ENCODE measurements around the gene C1orf116.

C1orf116 gene

DNA sequence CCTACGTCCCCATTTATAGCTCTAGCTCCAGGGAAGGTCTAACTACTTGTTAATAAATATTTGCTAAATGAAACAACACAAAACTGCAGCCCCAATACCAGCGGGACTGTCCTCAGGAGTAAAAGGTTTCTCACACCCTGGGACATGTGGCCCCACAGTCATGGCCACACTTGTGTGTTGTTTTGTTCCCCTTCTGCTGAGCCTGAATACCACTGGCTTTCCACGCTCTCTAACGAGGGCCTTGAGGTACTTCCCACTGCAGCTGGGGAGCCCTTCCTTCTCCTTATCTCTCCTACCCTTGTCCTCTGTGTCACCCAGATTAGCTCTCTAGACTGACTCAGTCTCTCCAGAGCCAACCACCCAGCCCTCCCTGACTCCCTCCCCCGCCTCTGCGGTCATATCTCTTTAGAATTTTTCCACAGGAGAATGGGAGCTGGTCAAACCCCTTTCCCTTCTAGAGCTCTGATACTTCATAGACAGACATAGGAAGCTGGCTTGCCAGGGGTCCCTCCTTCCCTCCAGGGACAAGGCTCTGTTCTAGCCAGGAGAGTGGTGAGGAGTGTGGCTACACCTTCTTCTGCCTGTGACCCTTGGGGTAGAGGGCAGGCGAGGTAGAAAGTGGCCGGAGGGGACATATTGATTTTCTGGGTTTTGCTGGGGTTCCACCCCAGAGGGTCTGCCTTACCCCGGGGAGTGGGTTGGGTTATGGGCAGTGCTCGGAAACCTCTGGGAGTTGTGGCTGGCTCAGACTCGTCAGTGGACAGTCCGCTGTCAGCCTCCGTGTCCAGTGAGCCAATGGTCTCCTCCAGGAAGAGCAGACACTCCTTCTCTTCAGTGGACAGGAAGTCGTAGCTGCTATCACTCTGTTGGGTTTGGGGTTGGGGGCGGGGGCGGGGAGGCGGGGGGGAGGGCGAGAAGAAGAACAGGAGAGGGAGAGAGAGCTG lies 8.1 kb downstream of the C1orf116 start:
- peak; percentile 75 for DNase-seq
- in situ Hi-C loops (cut with HindIII; ENCODE audit: low pct_ligation_motif_present, low pct_unique_long_range_greater_than_20kb, low sequenced_read_pairs), result no loop called here

DNA sequence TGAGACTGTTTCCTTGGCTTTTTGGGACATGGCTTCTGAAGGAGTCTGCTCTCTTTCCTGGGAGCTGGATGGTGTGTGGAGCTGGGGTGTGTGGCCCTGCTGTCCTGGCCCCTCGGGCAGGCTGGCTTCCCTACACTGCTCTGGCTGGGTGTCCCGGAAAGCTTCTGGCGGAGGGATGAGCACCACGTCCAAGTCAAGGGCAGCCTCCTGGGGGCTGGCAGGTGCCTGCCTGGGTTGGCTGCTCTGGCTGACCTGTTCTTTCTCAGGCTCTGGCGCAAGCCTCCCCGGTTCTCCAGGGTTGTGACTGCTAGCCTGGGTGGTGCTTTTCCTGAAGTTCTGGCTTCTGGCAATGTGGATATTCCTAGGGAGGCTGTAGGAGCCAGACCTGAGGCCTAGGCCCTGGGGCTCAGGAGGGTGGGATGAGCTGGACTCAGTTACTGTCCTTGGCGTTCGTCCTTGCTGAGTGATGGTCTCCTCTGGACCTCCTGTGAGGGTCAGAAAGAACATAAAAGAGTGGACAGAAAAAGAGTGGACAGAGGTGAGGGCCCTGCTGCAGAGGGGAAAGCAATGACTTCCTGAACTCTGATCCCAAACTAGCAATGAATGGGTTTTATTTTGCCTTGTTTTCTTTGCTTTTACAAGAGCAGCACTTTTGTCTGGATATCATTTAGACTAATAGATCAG lies 9.4 kb downstream of the C1orf116 start:
- in situ Hi-C loops (cut with HindIII; ENCODE audit: low pct_ligation_motif_present, low pct_unique_long_range_greater_than_20kb, low sequenced_read_pairs), result no loop called here
- DNase-seq, result no peak

DNA sequence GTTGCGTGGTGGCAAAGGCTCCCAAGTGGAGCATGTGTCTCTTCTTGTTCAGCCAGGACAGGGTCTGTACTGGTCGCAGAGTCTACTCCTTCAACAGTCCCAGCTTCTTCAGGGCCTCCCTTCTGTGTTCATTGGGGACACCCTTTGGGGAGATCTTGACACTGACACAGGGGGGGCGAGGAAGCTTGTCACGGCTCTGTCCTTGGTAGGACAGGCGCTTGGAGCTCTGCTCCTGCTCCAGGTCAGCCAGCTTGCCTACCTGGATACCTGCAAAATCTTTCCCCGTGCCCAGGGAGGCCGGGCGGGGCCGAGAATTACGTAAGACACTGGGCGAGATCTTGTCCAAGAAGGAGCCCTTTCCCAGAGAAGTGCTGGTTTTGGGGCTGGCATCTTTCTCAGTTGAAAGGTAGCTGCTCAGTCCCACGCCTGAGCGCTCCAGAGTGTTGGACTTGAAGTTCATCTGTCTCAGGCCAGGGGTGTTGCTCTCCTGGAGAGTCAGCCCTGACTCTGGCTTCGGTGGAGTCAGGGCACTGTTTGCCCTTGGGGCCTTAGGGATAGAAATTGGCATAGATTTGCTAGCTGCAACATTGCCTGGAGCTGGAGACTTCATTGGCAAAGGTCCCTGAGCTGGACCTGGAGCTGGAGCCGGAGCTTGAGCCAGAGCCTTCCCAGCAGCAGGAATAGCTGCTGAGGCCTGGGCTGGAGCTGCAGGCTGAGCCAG lies 10.5 kb downstream of the C1orf116 start:
- in situ Hi-C loops (cut with HindIII; ENCODE audit: low pct_ligation_motif_present, low pct_unique_long_range_greater_than_20kb, low sequenced_read_pairs), result no loop called here
- no peak for DNase-seq

DNA sequence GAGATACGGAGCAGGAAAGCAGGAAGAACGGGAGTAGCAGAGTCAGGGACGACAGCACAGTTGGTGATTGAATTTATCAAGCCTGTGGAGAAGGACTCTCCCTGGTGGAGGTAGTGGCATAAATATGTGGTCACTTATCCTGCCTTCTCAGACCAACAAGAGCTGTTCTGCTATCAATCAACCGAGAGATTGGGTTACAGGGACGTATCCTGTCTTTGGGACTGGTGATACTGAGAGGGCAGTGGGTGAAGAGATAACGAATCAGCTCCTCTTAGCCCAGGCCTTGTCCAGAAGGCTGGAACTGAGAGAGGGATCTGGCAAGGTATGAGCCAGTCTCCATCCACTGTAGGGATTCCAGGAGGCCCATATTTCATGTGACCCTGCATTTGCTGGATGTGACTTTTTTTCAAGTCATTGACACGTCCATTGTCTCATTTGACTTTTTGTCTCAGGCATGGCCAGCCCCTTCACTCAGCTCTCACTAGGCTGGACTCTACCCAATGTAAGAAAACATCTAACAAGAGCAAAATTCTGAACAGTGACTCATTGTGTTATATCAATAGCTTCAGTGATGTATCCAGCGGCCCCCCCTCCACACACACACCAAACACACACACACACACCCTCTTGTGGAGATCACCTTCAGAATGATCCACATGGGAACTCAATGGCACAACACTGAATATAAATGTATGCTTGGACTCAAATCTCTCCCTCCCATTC lies 11.3 kb downstream of the C1orf116 start:
- in situ Hi-C loops (cut with HindIII; ENCODE audit: low pct_ligation_motif_present, low pct_unique_long_range_greater_than_20kb, low sequenced_read_pairs), result no loop called here

DNA sequence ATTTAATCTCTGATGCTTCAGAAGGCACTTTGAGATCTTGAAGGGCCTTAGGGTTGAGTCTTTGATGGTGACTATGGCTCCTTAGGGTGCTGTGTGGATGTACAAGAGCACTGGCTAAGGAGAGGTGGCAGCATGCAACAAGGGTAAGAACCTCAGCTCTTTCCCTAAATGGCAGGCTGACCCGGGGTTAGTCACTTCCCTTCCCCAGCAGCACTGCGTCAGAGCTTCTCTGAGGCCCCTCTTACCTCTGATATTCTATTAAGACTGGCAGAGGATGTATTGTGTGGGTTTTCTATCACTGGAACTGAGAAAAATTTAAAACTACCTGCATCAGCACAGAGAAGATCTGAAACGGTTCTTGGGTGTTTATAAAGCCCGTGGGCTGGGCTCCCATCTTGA lies 11.8 kb downstream of the C1orf116 start:
- no peak for DNase-seq
- in situ Hi-C loops (cut with HindIII; ENCODE audit: low pct_ligation_motif_present, low pct_unique_long_range_greater_than_20kb, low sequenced_read_pairs), result no loop called here

More for the DNA sequence above, 11.3 kb downstream of the C1orf116 start:
- DNase-seq, result no peak

GRCh38 chr1:207020065-207020708 lies 12.4 kb downstream of the C1orf116 start:
- DNase-seq, result no peak
- in situ Hi-C loops (cut with HindIII; ENCODE audit: low pct_ligation_motif_present, low pct_unique_long_range_greater_than_20kb, low sequenced_read_pairs), result no loop called here

DNA sequence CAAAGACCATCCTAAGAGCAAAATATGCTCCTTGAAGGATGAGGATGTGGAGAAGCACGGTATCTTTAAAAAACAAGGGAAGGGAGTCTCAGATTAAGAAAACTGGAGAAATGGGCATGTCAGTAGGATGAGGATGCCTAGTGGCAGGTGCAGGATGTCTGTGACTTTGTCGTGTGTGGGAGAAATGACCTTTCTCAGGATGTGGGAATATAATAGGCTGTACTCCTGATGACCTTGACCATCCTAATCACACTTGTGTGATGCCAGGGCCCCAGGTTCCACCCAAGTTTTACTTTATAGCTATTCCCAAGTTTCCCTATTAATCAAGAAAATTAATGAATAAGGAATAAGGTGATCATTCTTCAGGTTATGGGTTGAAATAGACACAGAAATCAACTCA lies 12.9 kb downstream of the C1orf116 start:
- no peak for DNase-seq
- in situ Hi-C loops (cut with HindIII; ENCODE audit: low pct_ligation_motif_present, low pct_unique_long_range_greater_than_20kb, low sequenced_read_pairs), result no loop called here

GRCh38 chr1:207019161-207019560 lies 13.4 kb downstream of the C1orf116 start:
- in situ Hi-C loops (cut with HindIII; ENCODE audit: low pct_ligation_motif_present, low pct_unique_long_range_greater_than_20kb, low sequenced_read_pairs), result no loop called here
- no peak for DNase-seq

GRCh38 chr1:207018707-207019106 lies 13.8 kb downstream of the C1orf116 start:
- in situ Hi-C loops (cut with HindIII; ENCODE audit: low pct_ligation_motif_present, low pct_unique_long_range_greater_than_20kb, low sequenced_read_pairs), result no loop called here
- no peak for DNase-seq

DNA sequence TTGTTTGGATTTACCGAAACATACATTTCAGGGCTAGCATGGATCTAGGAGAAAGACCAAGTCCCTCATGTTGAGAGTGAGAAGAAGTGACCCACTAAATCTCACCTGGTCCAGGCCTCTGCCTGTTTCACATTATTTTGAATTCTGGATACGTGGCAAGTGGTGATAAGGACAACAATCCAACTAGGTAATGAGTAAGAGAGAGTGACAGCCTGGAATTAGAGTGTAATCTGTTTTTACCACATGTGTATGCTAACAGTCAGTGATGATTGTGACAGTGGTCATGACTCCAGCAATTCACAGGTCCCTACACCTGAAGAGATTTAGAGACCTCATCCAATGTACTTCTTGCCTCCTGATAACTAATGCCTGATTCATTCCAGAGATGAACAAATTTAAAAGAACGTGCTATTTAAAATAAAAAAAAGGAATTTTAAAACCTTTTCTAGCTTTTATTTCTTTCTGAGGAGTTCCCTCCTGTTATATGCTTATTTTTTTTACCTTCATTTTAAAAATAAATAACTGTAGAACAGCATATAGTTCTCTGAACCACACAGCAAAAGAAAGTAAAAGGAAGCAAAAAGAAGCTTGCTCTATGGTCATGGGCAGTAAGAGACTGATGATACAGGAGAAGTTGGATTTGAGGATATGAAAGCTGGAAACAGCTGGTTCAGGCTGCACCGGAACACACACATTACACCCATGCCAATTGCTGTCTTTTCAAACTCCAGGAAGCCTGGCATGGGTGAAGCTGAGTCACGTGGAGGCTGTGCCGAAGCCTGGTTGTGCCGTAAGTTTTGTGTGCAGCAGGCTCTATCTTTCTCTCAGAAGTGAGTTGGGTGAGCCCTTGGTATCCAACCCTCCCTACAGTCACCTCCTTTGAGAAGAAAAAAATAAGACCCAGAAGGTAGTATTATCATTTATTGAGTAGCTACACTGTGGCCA lies 14.7 kb downstream of the C1orf116 start:
- in situ Hi-C loops (cut with HindIII; ENCODE audit: low pct_ligation_motif_present, low pct_unique_long_range_greater_than_20kb, low sequenced_read_pairs), result no loop called here
- peak; percentile 51 for DNase-seq

DNA sequence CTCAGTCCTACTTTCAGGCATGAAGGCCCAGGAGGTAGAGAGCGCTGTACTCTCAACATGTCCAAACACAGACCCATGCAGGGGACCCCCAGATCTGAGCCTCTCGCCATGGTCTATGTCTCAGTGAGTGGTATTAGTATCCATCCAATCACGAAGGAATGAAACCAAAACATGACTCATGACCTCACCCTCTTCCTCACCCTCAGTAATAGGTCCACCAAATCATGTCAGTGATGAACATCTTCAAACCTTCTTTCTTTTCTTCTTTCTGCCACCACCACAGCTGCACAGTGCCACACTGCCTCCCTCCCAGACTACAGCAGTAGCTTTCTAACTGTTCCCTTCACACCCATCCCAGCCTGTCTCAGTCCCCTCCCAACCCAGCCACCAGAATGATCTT lies 16.8 kb downstream of the C1orf116 start:
- no peak for DNase-seq
- in situ Hi-C loops (cut with HindIII; ENCODE audit: low pct_ligation_motif_present, low pct_unique_long_range_greater_than_20kb, low sequenced_read_pairs), result no loop called here

DNA sequence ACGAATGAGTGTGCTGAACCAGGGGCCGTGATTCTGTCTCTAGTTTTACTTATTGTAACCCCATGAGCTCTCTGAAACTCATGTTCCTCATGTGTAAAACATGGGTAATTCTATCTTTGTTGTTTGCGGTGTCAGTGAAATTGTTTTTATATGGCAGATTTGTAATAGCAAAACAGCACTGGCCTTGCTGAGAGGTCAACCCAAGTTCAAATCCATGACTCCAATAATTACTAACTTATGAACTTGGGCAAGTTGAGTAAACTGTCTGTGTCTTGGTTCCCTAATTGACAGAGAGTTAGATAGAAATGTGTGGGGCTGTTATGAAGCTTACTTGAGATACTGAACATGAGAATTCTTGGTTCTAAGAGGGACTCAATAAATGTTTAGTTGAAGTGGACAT lies 17.8 kb downstream of the C1orf116 start:
- in situ Hi-C loops (cut with HindIII; ENCODE audit: low pct_ligation_motif_present, low pct_unique_long_range_greater_than_20kb, low sequenced_read_pairs), result no loop called here
- no peak for DNase-seq

- DNase-seq, result no peak
- in situ Hi-C loops (cut with HindIII; ENCODE audit: low pct_ligation_motif_present, low pct_unique_long_range_greater_than_20kb, low sequenced_read_pairs), result no loop called here
Observed at GRCh38 chr1:207013321-207014085, 19.1 kb downstream of the C1orf116 start.

- in situ Hi-C loops (cut with HindIII; ENCODE audit: low pct_ligation_motif_present, low pct_unique_long_range_greater_than_20kb, low sequenced_read_pairs), result no loop called here
- no peak for DNase-seq
Observed at GRCh38 chr1:207010726-207011125, 21.8 kb downstream of the C1orf116 start.

GRCh38 chr1:207009945-207010344 lies 22.6 kb downstream of the C1orf116 start:
- in situ Hi-C loops (cut with HindIII; ENCODE audit: low pct_ligation_motif_present, low pct_unique_long_range_greater_than_20kb, low sequenced_read_pairs), result no loop called here
- DNase-seq, result no peak

- no peak for DNase-seq
Observed at GRCh38 chr1:207009182-207009850, 23.2 kb downstream of the C1orf116 start.

More at GRCh38 chr1:207009182-207009850, 23.2 kb downstream of the C1orf116 start:
- in situ Hi-C loops (cut with HindIII; ENCODE audit: low pct_ligation_motif_present, low pct_unique_long_range_greater_than_20kb, low sequenced_read_pairs), result no loop called here
